A549 (cell line): ENCODE data around the gene RCOR2.

Experiments
- CEBPB ChIP-seq, 2 experiments: fragments of >200 bp in 1 of 2; sonication (Bioruptor Twin) in 1 of 2; formaldehyde crosslinking in 1 of 2; IDR thresholded peaks; 2 replicates each; pipeline ENCODE4 v1.6.1; 2012 to 2016
- CTCF ChIP-seq: fragments of >200 bp; sonication (Bioruptor Twin); formaldehyde crosslinking; IDR thresholded peaks from 3 replicates; pipeline ENCODE4 v1.5.1; 2016
- EP300 ChIP-seq, 2 experiments: fragments of >200 bp; sonication (Bioruptor Twin); formaldehyde crosslinking; IDR thresholded peaks; 2 replicates in 1 of 2; 3 replicates in 1 of 2; pipeline ENCODE4 v1.6.1; 2016 to 2017
- ESRRA ChIP-seq: fragments of 150-350 bp; IDR thresholded peaks from 2 replicates; pipeline ENCODE4 v1.6.1; 2014; ENCODE audit warnings: mild to moderate bottlenecking, low read length, borderline replicate concordance
- JUN ChIP-seq, 2 experiments: fragments of >200 bp; sonication (Bioruptor Twin); formaldehyde crosslinking; IDR thresholded peaks; 2 replicates in 1 of 2; 3 replicates in 1 of 2; pipeline ENCODE4 v1.6.1; 2016 to 2017
- KDM5A ChIP-seq: fragments of 200-600 bp; sonication (generic); IDR thresholded peaks from 2 replicates; pipeline ENCODE4 v1.6.1; 2016; ENCODE audit warnings: antibody characterized with exemption, mild to moderate bottlenecking
- MAFK ChIP-seq: fragments of 450-650 bp; IDR thresholded peaks from 2 replicates; pipeline ENCODE4 v1.6.1; 2014; ENCODE audit not compliant: partially characterized antibody
- MYC ChIP-seq: IDR thresholded peaks from 2 replicates; pipeline ENCODE4 v1.6.1; 2012; ENCODE audit warnings: mild to moderate bottlenecking, inconsistent platforms, low read length, improper control_type of control experiment, borderline replicate concordance
- POLR2A ChIP-seq: IDR thresholded peaks from 2 replicates; pipeline ENCODE4 v1.6.1; 2012; ENCODE audit warnings: mild to moderate bottlenecking, low read length
- SMC3 ChIP-seq: fragments of >200 bp; sonication (Bioruptor Twin); formaldehyde crosslinking; IDR thresholded peaks from 3 replicates; pipeline ENCODE4 v1.6.1; 2018; ENCODE audit warnings: inconsistent platforms
- SREBF2 ChIP-seq: fragments of 450-650 bp; IDR thresholded peaks from 2 replicates; pipeline ENCODE4 v1.6.1; 2014; ENCODE audit warnings: mild to moderate bottlenecking, moderate library complexity
- TF ChIP-seq, protein P1 (sequence below): IDR thresholded peaks from 2 replicates; pipeline ENCODE4 v1.6.1; 2012
- TF ChIP-seq, protein P2 (sequence below): fragments of 150-350 bp; IDR thresholded peaks from 2 replicates; pipeline ENCODE4 v1.6.1; 2014; ENCODE audit warnings: low read depth, mild to moderate bottlenecking, low read length
- TF ChIP-seq, protein P3 (sequence below): IDR thresholded peaks from 2 replicates; pipeline ENCODE4 v1.6.1; 2012; ENCODE audit warnings: low read depth, borderline replicate concordance

DNA sequence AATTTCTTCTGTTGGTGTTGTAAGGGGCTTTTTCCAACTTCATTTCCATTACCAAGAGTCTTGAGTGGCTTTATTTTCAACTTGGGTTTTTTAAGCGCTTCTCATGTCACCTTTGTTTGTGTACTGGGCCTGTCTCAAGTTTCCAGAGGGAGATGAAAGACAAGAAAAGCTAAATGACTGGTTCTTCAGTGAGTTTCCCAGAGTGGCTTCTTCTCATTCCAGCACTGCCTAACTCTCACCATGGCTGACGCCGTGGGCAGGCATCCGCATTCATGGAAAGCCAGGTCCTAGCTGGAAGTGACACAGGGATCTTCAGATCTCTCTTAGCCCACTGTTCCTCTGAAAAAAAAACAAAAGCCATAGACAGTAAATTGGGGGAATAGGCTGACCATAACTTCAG, 49.5 kb downstream of the RCOR2 start:
- no peak for TF ChIP-seq MYC
- TF ChIP-seq CEBPB (IDR thresholded peaks at IDR 0.05), result no peak
- no peak for TF ChIP-seq CTCF
- TF ChIP-seq JUN (IDR thresholded peaks at IDR 0.05), result no peak
- TF ChIP-seq, protein P1, sequence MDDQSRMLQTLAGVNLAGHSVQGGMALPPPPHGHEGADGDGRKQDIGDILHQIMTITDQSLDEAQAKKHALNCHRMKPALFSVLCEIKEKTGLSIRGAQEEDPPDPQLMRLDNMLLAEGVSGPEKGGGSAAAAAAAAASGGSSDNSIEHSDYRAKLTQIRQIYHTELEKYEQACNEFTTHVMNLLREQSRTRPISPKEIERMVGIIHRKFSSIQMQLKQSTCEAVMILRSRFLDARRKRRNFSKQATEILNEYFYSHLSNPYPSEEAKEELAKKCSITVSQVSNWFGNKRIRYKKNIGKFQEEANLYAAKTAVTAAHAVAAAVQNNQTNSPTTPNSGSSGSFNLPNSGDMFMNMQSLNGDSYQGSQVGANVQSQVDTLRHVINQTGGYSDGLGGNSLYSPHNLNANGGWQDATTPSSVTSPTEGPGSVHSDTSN, result no peak
- TF ChIP-seq, protein P2, sequence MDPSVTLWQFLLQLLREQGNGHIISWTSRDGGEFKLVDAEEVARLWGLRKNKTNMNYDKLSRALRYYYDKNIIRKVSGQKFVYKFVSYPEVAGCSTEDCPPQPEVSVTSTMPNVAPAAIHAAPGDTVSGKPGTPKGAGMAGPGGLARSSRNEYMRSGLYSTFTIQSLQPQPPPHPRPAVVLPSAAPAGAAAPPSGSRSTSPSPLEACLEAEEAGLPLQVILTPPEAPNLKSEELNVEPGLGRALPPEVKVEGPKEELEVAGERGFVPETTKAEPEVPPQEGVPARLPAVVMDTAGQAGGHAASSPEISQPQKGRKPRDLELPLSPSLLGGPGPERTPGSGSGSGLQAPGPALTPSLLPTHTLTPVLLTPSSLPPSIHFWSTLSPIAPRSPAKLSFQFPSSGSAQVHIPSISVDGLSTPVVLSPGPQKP, result no peak
- no peak for TF ChIP-seq ESRRA
- TF ChIP-seq MAFK, result no peak
- no peak for TF ChIP-seq POLR2A
- no peak for TF ChIP-seq SMC3
- no peak for TF ChIP-seq KDM5A
- TF ChIP-seq SREBF2, result no peak
- TF ChIP-seq EP300 (IDR thresholded peaks at IDR 0.05), result no peak
- TF ChIP-seq, protein P3, sequence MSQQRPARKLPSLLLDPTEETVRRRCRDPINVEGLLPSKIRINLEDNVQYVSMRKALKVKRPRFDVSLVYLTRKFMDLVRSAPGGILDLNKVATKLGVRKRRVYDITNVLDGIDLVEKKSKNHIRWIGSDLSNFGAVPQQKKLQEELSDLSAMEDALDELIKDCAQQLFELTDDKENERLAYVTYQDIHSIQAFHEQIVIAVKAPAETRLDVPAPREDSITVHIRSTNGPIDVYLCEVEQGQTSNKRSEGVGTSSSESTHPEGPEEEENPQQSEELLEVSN, result no peak
